K562 (cell line): ENCODE data around the gene HHLA2.

Source experiments
- CREB3 ChIP-seq: fragments of 450-650 bp; conservative IDR thresholded peaks from 2 replicates; pipeline ENCODE4 v1.6.1; 2016; ENCODE audit warnings: missing genetic modification characterization, low read depth, mild to moderate bottlenecking, missing compliant biosample characterization, moderate library complexity
- ELK1 ChIP-seq: sonication (generic); formaldehyde crosslinking; IDR thresholded peaks from 2 replicates; pipeline ENCODE4 v1.8.1; 2022; ENCODE audit warnings: missing genetic modification reagents
- EZH2 ChIP-seq: IDR thresholded peaks from 2 replicates; pipeline ENCODE4 v1.6.1; 2012; ENCODE audit warnings: low read depth, mild to moderate bottlenecking, inconsistent platforms, low read length, borderline replicate concordance
- POLR2AphosphoS5 ChIP-seq: IDR thresholded peaks from 2 replicates; pipeline ENCODE4 v1.6.1; 2011; ENCODE audit warnings: mild to moderate bottlenecking, low read depth, low read length, moderate library complexity; ENCODE audit not compliant: control insufficient read depth, insufficient read depth
- SRSF3 ChIP-seq: fragments of 200-400 bp; formaldehyde crosslinking; IDR thresholded peaks from 2 replicates; pipeline ENCODE4 v1.6.1; 2016; ENCODE audit warnings: mild to moderate bottlenecking, low read length, moderate library complexity; ENCODE audit not compliant: insufficient read depth
- SRSF7 ChIP-seq: fragments of 200-400 bp; formaldehyde crosslinking; optimal IDR thresholded peaks from 2 replicates; pipeline ENCODE3; 2017; ENCODE audit warnings: mild to moderate bottlenecking, low read depth, low read length

GRCh38 chr3:108315767-108316301 lies 19.5 kb downstream of the HHLA2 start:
- no peak for TF ChIP-seq SRSF7
- TF ChIP-seq SRSF3, result no peak
- TF ChIP-seq ELK1, result no peak
- TF ChIP-seq EZH2, result no peak
- no peak for TF ChIP-seq CREB3 (tag)
- TF ChIP-seq POLR2AphosphoS5, result no peak
